A549 treated with dexamethasone at 1 μM for 4 hours (cell line): ENCODE results near the gene TP53BP2. TPM values are rescaled to one million over a fixed set of nuclear protein-coding genes. Genes with fewer than 3 reads are reported as not detected.

Experiments
- total RNA-seq: library from RNA; stranded (reverse); fragments of 200-300 nt; extraction: Qiagen RNA extraction; gene quantifications from 5 replicates; pipeline ENCODE4 v1.2.3, GENCODE V29; 2022

Gene TP53BP2, protein sequence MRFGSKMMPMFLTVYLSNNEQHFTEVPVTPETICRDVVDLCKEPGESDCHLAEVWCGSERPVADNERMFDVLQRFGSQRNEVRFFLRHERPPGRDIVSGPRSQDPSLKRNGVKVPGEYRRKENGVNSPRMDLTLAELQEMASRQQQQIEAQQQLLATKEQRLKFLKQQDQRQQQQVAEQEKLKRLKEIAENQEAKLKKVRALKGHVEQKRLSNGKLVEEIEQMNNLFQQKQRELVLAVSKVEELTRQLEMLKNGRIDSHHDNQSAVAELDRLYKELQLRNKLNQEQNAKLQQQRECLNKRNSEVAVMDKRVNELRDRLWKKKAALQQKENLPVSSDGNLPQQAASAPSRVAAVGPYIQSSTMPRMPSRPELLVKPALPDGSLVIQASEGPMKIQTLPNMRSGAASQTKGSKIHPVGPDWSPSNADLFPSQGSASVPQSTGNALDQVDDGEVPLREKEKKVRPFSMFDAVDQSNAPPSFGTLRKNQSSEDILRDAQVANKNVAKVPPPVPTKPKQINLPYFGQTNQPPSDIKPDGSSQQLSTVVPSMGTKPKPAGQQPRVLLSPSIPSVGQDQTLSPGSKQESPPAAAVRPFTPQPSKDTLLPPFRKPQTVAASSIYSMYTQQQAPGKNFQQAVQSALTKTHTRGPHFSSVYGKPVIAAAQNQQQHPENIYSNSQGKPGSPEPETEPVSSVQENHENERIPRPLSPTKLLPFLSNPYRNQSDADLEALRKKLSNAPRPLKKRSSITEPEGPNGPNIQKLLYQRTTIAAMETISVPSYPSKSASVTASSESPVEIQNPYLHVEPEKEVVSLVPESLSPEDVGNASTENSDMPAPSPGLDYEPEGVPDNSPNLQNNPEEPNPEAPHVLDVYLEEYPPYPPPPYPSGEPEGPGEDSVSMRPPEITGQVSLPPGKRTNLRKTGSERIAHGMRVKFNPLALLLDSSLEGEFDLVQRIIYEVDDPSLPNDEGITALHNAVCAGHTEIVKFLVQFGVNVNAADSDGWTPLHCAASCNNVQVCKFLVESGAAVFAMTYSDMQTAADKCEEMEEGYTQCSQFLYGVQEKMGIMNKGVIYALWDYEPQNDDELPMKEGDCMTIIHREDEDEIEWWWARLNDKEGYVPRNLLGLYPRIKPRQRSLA
- total RNA-seq = 27.6 to 33.9 TPM (median 32.9 TPM) in 5 replicates

DNA sequence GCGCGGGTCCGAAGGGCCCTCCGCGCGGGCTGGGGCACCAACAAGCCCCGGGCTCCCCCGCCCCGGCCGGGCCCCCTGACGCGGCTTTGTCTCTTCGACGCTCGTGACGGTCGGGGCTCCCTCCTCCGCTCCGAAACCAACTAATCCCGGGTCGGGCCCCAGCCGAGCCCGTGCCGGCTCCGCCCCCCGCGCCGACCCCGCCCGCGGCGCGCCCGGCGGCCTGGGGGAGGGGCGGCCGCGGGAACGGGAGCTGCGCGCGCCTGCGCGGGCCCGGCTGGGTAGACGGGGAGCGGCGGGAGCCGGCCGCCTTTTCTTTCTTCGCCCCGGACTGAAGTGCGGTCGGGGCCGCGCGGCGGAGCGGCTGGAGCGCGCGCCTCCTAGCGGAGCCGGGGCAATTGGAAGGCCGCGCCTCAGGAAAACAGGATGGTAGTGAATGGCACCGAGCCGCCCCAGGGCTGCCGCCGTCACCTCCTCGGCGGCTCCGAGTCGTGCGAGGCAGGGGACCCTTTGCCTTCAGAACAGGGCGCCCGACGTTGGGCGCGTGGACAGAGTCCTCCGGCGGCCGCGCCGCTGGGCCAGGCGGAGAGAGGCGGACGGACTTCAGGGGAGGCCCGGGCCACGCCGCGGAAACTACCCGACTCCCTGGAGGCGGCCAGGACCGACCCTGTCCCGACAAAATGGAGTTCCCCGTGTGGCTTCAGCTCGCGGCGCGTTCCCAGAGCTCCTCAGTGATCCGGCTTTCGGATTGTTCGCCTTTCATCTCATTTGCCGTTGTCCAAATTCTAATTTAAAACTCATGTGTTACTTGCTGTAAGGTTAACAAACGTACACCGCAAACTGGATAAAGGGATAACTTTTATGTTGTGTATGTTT, at the start of gene TP53BP2:
Gene TP53BP2 (minus strand): TSS at position 138 of the 873 bp plus-strand sequence. CDS start 267 bp downstream, outside the sequence.

Other genes starting within 250 kb of the TP53BP2 start
- gene CAPN8, start 180.2 kb downstream of the TP53BP2 start, total RNA-seq = 0.81 to 2.0 TPM (median 2.0 TPM) in 5 replicates
- gene CAPN2, start 133.4 kb downstream of the TP53BP2 start, total RNA-seq = 414 to 456 TPM (median 433 TPM) in 5 replicates